GM12873 (cell line): ENCODE results near the gene BRD9.

Experiments used
- CTCF ChIP-seq: IDR thresholded peaks from 2 replicates; pipeline ENCODE4 v1.5.1; 2012; ENCODE audit warnings: low read depth, mild to moderate bottlenecking, moderate library complexity, low read length, control low read depth; ENCODE audit not compliant: insufficient read depth; ENCODE audit errors: missing control alignments

Gene BRD9

DNA sequence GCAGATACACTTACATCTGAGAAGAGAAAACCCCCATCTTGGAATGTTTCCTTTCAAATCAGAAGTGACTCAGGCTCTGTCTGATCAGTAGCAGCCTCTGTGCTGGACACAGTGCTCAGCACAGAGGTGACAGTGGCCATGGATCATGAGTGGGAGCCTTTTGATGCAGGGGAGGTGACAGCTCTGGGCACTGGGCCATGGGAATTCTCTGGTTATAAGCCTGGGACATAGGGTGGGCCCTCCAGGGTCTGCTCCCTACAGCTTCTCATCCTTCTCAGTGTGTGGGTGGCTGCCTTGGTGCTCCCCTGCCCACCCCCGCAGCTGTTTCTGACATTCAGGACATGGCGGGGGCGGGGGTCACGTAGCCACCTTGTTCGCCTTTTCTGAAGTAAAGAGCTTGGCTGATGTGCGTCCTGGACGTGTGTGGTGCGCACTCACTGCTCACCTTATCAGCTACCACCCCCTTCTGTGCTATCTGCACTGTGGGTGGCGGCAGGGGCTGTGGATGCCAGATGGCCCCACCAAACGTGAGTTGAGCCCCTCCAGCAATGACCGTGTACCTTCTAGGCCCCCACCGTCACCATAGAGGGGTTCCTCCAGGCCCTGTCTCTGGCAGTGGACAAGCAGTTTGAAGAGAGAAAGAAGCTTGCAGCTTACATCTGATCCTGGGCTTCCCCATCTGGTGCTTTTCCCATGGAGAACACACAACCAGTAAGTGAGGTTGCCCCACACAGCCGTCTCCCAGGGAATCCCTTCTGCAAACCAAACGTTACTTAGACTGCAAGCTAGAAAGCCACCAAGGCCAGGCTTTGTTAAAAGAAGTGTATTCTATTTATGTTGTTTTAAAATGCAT lies 24.1 kb upstream of the BRD9 start:
- no peak for TF ChIP-seq CTCF

DNA sequence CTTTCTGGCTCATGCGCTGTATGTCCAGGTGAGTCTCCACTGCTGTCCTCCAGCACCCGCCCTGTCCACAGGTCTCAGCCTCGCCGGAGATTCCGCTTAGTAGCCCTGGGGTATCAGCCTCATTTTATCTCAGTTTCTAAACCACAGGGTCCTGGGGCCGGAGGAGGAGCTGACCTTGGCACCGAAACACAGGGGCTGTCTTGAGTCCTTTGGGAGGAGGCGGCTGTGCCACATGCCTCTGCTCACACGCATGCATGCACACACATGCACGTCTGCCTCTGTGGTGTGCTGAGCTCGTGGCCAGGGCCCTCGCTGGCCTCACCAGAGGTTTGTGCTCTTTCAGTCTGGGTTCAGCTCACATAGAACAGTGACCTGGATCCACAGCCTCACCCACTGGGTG lies 23.3 kb upstream of the BRD9 start:
- TF ChIP-seq CTCF = no peak

GRCh38 chr5:914612-915011 lies 22.0 kb upstream of the BRD9 start:
- no peak for TF ChIP-seq CTCF

DNA sequence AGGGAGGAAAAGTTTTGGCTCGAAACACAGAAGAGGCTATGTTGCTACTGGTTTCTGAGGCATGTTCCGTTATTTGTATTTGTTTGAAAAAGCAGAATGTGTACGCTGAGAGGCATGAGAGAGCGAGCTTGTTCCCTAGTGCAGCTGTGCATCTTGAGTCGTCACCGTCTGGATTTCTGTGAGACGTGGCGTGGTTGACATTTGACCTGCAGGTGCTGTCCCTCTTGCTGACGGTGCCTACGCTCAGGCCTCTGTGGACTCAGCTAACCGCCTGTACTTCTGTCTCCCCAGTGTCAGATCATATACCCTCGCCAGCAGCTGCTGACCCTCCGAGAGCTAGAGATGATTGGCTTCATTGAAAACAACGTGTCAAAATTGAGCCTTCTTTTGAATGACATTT lies 21.6 kb upstream of the BRD9 start:
- TF ChIP-seq CTCF = no peak

GRCh38 chr5:912280-913091 lies 19.9 kb upstream of the BRD9 start:
- TF ChIP-seq CTCF = peak; percentile 20

DNA sequence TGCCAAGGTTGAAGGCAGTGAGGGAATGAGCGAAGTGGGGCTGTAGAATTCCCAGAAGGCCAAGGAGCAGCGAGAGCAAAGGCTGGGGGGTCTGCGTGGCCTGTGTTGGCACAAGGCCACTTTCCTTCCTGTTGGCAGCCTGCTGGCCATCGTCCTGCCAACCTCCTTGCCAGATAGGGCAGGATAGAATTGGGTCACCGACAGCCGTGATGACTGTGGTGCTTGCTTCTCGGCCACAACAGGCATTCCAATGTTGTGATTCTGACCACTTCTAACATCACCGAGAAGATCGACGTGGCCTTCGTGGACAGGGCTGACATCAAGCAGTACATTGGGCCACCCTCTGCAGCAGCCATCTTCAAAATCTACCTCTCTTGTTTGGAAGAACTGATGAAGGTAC lies 19.0 kb upstream of the BRD9 start:
- TF ChIP-seq CTCF = no peak

- TF ChIP-seq CTCF = no peak
Measured at GRCh38 chr5:910769-911160, 18.2 kb upstream of the BRD9 start.
